ENCODE results near the gene DCP2.

DNA sequence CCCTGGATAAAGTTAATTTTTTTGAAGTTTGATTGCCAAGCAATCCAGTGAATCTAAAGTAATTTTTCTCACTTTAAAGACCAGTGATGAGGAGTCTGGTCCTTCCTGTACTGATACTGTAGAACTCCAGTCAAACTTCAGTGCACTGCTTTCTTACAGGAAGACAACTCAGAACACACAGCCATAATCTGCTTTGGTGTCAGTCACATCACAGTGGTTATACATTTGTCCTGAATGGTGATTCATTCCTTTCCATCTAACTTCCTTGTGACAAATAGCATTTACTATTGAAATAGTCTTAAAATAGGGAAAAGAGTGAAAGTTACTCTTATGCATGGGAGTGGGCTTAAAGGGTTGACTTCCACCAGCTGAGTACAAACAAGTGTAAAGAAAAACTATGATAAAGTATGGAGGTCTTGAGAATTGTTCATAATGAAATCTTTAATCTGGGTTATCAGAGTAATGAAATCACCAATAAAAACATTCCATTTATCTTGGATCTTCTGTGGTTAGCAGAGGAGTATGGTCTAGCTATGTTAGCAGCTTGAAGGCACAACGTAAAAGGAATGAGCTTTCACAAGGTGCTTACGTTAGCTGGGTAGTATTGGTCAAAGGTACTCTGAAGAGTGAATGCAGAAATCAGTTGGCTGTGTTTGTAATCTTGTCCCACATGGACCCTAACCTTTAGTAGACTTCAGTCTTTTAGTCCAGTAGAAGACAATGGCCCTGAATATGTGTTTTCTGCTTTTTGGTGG lies 41.5 kb downstream of the DCP2 start:
- TF ChIP-seq EZH2 (IDR thresholded peaks at IDR 0.05; ENCODE audit: insufficient read depth, poor library complexity, severe bottlenecking) (no peak), EZH2phosphoT487 (IDR thresholded peaks at IDR 0.05; ENCODE audit: insufficient read depth, low read depth) (no peak)
